Measurements from ENCODE around the gene RPS6KA5.

GRCh38 chr14:90809530-90810312 is 250.7 kb downstream of the RPS6KA5 start:
- TF ChIP-seq EZH2 (IDR thresholded peaks at IDR 0.05; ENCODE audit: low read length, unreplicated experiment) (no peak), CTCF (conservative IDR thresholded peaks at IDR 0.05; ENCODE audit: low read depth, low read length) (no peak), EZH2phosphoT487 (IDR thresholded peaks at IDR 0.05; ENCODE audit: borderline replicate concordance, low read length) (no peak)

Data from PC-3 (cell line).